Breast epithelium (tissue), 3 donors: ENCODE measurements around the gene EIF4G3.

Experiments used
- CTCF ChIP-seq, 3 donors: fragments of 450-650 bp; IDR thresholded peaks; one replicate each; pipeline ENCODE4 v1.5.1; 2016 to 2017; ENCODE audit warnings: antibody characterized with exemption in 3 of 3, mild to moderate bottlenecking in 3 of 3, moderate library complexity in 3 of 3
- POLR2A ChIP-seq: fragments of 450-650 bp; IDR thresholded peaks from one replicate; pipeline ENCODE4 v1.6.1; 2016; ENCODE audit warnings: antibody characterized with exemption, mild to moderate bottlenecking, moderate library complexity

- TF ChIP-seq POLR2A (no peak), CTCF (IDR thresholded peaks at IDR 0.05) (no peak)
Measured at GRCh38 chr1:20830378-20830777, 346.3 kb downstream of the EIF4G3 start.
